ENCODE data around the gene AFF3.

Gene AFF3

DNA sequence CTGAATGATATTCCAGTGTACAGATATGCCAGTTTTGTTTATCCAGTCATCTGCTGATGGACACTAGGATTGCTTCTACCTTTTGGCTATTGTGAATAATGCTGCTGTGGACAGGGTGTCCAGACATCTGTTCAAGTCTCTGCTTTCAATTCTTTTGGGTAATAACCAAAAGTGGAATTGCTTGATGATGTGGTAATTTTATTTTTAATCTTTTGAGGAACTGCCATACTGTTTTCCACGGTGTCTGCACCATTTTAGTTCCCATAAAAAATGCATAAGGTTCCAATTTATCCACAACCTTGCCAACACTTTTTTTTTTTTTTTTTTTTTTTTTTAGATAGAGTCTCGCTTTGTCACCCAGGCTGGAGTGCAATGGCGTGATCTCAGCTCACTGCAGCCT, 510.7 kb downstream of the AFF3 start:
- no peak for TF ChIP-seq CTCF (IDR thresholded peaks at IDR 0.05)

GRCh38 chr2:99629320-99629719, 513.1 kb downstream of the AFF3 start:
- no peak for TF ChIP-seq CTCF (IDR thresholded peaks at IDR 0.05)

GRCh38 chr2:99626158-99626557, 516.2 kb downstream of the AFF3 start:
- TF ChIP-seq CTCF (IDR thresholded peaks at IDR 0.05) = no peak

- TF ChIP-seq CTCF (IDR thresholded peaks at IDR 0.05) = no peak
These were observed 517.7 kb downstream of the AFF3 start for GRCh38 chr2:99624677-99625076.

GRCh38 chr2:99623613-99624012, 518.8 kb downstream of the AFF3 start:
- TF ChIP-seq CTCF (IDR thresholded peaks at IDR 0.05) = no peak

GRCh38 chr2:99623035-99623434, 519.4 kb downstream of the AFF3 start:
- no peak for TF ChIP-seq CTCF (IDR thresholded peaks at IDR 0.05)

DNA sequence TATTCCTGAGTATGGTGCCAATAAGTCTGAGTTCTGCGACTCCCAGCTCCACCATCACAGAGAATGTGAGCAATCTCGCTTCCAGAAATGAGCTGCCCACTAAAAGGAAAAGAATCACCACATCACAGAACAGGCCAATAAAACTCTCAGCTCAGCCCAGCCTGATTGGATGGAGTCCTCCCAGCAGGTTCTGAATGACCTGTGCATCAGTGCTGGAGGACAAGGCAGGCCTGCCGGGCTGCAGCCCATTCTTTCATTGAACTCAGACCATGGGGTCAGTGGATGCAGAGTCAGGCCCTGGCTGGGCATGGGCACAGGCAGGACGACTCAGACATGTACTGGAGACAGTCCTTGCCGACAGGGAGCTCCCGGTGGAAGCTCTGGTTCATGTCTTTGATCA, 519.9 kb downstream of the AFF3 start:
- TF ChIP-seq CTCF (IDR thresholded peaks at IDR 0.05) = no peak

- no peak for TF ChIP-seq CTCF (IDR thresholded peaks at IDR 0.05)
These were observed 520.6 kb downstream of the AFF3 start for GRCh38 chr2:99621774-99622173.

All from LNCAP (cell line).